ENCODE results near the gene BEST4.

BEST4 gene

GRCh38 chr1:44788120-44788860 is at the start of gene BEST4:
BEST4 (minus strand) TSS chr1:44788170; CDS start chr1:44787705, 465 bp downstream.
- H3K27ac ChIP-seq (ENCODE audit: low read length), result no peak within 1 kb of the TSS
- no peaks in the 10 kb centered on the region for H3K27me3 ChIP-seq (ENCODE audit: insufficient read depth, low read length, poor library complexity)
- DNase-seq (no peak), ATAC-seq (ENCODE audit: insufficient read depth, low read depth) (no peak)
- TF ChIP-seq CTCF (IDR thresholded peaks at IDR 0.05; ENCODE audit: borderline replicate concordance, extremely low read depth, low read length, poor library complexity, severe bottlenecking), result no peak
- TF ChIP-seq EZH2 (IDR thresholded peaks at IDR 0.05; ENCODE audit: borderline replicate concordance, low read depth, low read length, severe bottlenecking), result no peak
- H3K4me1 ChIP-seq (ENCODE audit: insufficient read depth, low read length), result no peaks in the 10 kb centered on the region
- H3K36me3 ChIP-seq (ENCODE audit: insufficient read depth, low read length), result no peaks in the 10 kb centered on the region
- no peak within 1 kb of the TSS for H3K4me3 ChIP-seq (ENCODE audit: low read depth in 1 of 2, low read length in 2 of 2)
- no peak within 1 kb of the TSS for H3K9ac ChIP-seq (ENCODE audit: low read depth, low read length)
- no peaks in the 10 kb centered on the region for H4K20me1 ChIP-seq (ENCODE audit: insufficient read depth, low read length)
- no peak within 1 kb of the TSS for H2AFZ ChIP-seq (ENCODE audit: low read depth, low read length)
- H3K9me3 ChIP-seq (ENCODE audit: insufficient read depth, low read length, severe bottlenecking), result no peaks in the 10 kb centered on the region
- H3K4me2 ChIP-seq (ENCODE audit: insufficient read depth, low read length), result no peak within 1 kb of the TSS
- H3K79me2 ChIP-seq (ENCODE audit: insufficient read depth, low read length), result no peaks in the 10 kb centered on the region

- ATAC-seq (ENCODE audit: insufficient read depth, low read depth) (peak; percentile 95), DNase-seq (peak; percentile 85)
- Histone ChIP-seq H3K27me3 (ENCODE audit: insufficient read depth, low read length, poor library complexity) (no peaks in the 10 kb centered on the region), H2AFZ (ENCODE audit: low read depth, low read length) (peak overlapping the region; percentile 72), H3K4me3 (ENCODE audit: low read depth in 1 of 2, low read length in 2 of 2) (0 out of 4 replicates have a peak overlapping the region, but pooled peaks of 1 of the 2 experiments have one; percentile 22), H3K79me2 (ENCODE audit: insufficient read depth, low read length) (no peaks in the 10 kb centered on the region), H3K36me3 (ENCODE audit: insufficient read depth, low read length) (no peaks in the 10 kb centered on the region), H4K20me1 (ENCODE audit: insufficient read depth, low read length) (no peaks in the 10 kb centered on the region), H3K9ac (ENCODE audit: low read depth, low read length) (no peak overlapping the region), H3K27ac (ENCODE audit: low read length) (no peak overlapping the region), H3K4me2 (ENCODE audit: insufficient read depth, low read length) (peak overlapping the region; percentile 52), H3K4me1 (ENCODE audit: insufficient read depth, low read length) (peaks cover 7% of the 10 kb centered on the region), H3K9me3 (ENCODE audit: insufficient read depth, low read length, severe bottlenecking) (no peaks in the 10 kb centered on the region)
- TF ChIP-seq CTCF (IDR thresholded peaks at IDR 0.05; ENCODE audit: borderline replicate concordance, extremely low read depth, low read length, poor library complexity, severe bottlenecking) (peak; percentile 94), EZH2 (IDR thresholded peaks at IDR 0.05; ENCODE audit: borderline replicate concordance, low read depth, low read length, severe bottlenecking) (no peak)
Observed at GRCh38 chr1:44835738-44836675, 48.0 kb upstream of the BEST4 start.

GRCh38 chr1:44834328-44834727 is 46.4 kb upstream of the BEST4 start:
- no peak overlapping the region for H3K9ac ChIP-seq (ENCODE audit: low read depth, low read length)
- no peak overlapping the region for H3K27ac ChIP-seq (ENCODE audit: low read length)
- H3K4me2 ChIP-seq (ENCODE audit: insufficient read depth, low read length), result no peak overlapping the region
- H3K36me3 ChIP-seq (ENCODE audit: insufficient read depth, low read length), result no peaks in the 10 kb centered on the region
- DNase-seq (no peak), ATAC-seq (ENCODE audit: insufficient read depth, low read depth) (no peak)
- TF ChIP-seq EZH2 (IDR thresholded peaks at IDR 0.05; ENCODE audit: borderline replicate concordance, low read depth, low read length, severe bottlenecking) (no peak), CTCF (IDR thresholded peaks at IDR 0.05; ENCODE audit: borderline replicate concordance, extremely low read depth, low read length, poor library complexity, severe bottlenecking) (no peak)
- no peaks in the 10 kb centered on the region for H3K79me2 ChIP-seq (ENCODE audit: insufficient read depth, low read length)
- no peaks in the 10 kb centered on the region for H3K27me3 ChIP-seq (ENCODE audit: insufficient read depth, low read length, poor library complexity)
- H3K9me3 ChIP-seq (ENCODE audit: insufficient read depth, low read length, severe bottlenecking), result no peaks in the 10 kb centered on the region
- no peak overlapping the region for H3K4me3 ChIP-seq (ENCODE audit: low read depth in 1 of 2, low read length in 2 of 2)
- H3K4me1 ChIP-seq (ENCODE audit: insufficient read depth, low read length), result peaks cover 7% of the 10 kb centered on the region
- H4K20me1 ChIP-seq (ENCODE audit: insufficient read depth, low read length), result no peaks in the 10 kb centered on the region
- H2AFZ ChIP-seq (ENCODE audit: low read depth, low read length), result no peak overlapping the region

All from DND-41 (cell line).